ENCODE results near the gene TENT5C.

TENT5C gene

DNA sequence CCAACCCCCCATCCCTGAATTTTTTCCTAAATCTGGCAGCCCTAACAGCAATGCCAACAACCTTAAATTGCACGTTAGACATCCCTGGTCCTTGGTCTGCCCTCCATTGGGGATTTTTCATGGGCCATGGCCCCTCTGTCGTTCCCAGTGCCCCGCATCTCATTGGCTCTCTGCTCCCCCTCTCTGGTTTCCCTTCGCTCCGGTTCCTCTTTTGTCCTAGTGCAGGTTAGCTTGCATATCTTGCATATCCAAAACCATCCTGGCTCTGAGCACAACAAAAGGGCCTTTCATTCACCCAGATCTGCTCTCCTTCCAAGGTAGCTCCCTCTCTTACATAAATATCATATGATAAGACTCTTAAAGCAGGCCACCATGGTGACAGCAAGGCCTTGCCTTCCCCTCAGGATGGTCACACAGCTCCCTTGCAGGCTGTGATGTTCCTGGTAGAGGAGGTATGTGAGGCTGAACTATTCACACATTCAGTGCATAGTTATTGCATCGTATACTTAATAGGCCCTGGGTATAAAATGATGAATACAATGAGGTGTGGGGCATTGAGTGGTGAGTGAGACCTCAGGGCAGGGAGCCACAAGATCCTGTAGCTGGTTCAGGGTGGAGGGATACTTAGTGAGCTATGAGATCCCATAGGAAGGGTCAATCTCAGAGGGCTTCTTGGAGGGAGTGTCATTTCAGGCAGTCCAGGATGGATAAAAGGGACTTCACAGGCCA lies 45.2 kb downstream of the TENT5C start:
- Histone ChIP-seq H3K4me3 (replicated peaks; ENCODE audit: low read depth, low read length) (no peak overlapping the region), H3K27me3 (replicated peaks; ENCODE audit: control insufficient read depth, insufficient read depth, low read length) (no peaks in the 10 kb centered on the region; the same call in 1 of the 2 replicates), H3K36me3 (ENCODE audit: control insufficient read depth, insufficient read depth, low read length) (no peaks in the 10 kb centered on the region)
- no peak for DNase-seq (ENCODE audit: extremely low read depth, insufficient read length)
- TF ChIP-seq CTCF (IDR thresholded peaks at IDR 0.05; ENCODE audit: insufficient read depth, low read length, poor library complexity, severe bottlenecking) = no peak

GRCh38 chr1:117651616-117652015 lies 45.8 kb downstream of the TENT5C start:
- H3K4me3 ChIP-seq (replicated peaks; ENCODE audit: low read depth, low read length) = no peak overlapping the region
- H3K27me3 ChIP-seq (replicated peaks; ENCODE audit: control insufficient read depth, insufficient read depth, low read length) = no peaks in the 10 kb centered on the region; the same call in 1 of the 2 replicates
- no peak for DNase-seq (ENCODE audit: extremely low read depth, insufficient read length)
- no peak for TF ChIP-seq CTCF (IDR thresholded peaks at IDR 0.05; ENCODE audit: insufficient read depth, low read length, poor library complexity, severe bottlenecking)
- H3K36me3 ChIP-seq (ENCODE audit: control insufficient read depth, insufficient read depth, low read length) = no peaks in the 10 kb centered on the region

DNA sequence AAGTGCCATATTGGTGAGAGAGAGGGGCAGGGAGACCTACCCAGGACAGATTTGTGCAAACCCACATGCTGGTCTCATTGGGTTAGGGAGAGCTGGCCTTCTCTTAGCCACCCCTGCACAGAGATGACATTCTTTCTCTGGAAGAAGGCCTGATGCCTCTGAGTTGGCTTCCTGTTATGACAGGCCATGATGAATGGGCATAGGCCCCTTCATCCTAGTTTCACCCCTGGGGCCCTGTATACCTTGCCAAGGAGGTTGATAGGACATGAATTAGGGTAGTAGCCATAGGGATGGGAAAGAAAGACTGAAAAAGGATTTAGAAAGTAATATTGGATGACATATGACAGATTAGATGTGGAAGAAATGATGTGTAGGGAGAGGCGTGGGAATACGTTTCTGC lies 46.6 kb downstream of the TENT5C start:
- no peak for TF ChIP-seq CTCF (IDR thresholded peaks at IDR 0.05; ENCODE audit: insufficient read depth, low read length, poor library complexity, severe bottlenecking)
- DNase-seq (ENCODE audit: extremely low read depth, insufficient read length) = no peak
- H3K36me3 ChIP-seq (ENCODE audit: control insufficient read depth, insufficient read depth, low read length) = no peaks in the 10 kb centered on the region

DNA sequence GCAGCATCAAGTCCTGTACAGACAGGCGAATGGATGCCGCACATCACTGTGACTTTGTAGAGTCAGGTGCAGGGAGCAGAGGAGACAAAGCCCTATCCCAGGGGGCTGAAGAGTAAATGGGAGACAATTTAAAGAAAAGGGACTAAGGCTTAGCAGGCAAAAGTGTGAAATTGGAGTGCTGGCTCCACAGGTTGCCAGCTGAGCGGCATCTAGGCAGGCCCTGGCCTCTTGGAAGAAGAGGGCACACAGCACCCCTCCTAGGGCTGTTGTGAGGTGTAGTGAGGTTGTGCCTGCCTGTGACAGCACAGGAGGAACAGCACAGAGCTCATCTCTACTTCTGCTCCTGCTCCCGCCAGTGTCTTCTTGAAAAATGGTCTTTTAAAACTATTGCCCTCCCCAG lies 47.3 kb downstream of the TENT5C start:
- no peak for TF ChIP-seq CTCF (IDR thresholded peaks at IDR 0.05; ENCODE audit: insufficient read depth, low read length, poor library complexity, severe bottlenecking)
- no peak for DNase-seq (ENCODE audit: extremely low read depth, insufficient read length)
- no peak overlapping the region for H3K4me3 ChIP-seq (replicated peaks; ENCODE audit: low read depth, low read length)
- no peaks in the 10 kb centered on the region; the same call in 1 of the 2 replicates for H3K27me3 ChIP-seq (replicated peaks; ENCODE audit: control insufficient read depth, insufficient read depth, low read length)
- H3K36me3 ChIP-seq (ENCODE audit: control insufficient read depth, insufficient read depth, low read length) = no peaks in the 10 kb centered on the region

More for the DNA sequence above, 46.6 kb downstream of the TENT5C start:
- H3K4me3 ChIP-seq (replicated peaks; ENCODE audit: low read depth, low read length) = no peak overlapping the region
- H3K27me3 ChIP-seq (replicated peaks; ENCODE audit: control insufficient read depth, insufficient read depth, low read length) = no peaks in the 10 kb centered on the region; the same call in 1 of the 2 replicates

DNA sequence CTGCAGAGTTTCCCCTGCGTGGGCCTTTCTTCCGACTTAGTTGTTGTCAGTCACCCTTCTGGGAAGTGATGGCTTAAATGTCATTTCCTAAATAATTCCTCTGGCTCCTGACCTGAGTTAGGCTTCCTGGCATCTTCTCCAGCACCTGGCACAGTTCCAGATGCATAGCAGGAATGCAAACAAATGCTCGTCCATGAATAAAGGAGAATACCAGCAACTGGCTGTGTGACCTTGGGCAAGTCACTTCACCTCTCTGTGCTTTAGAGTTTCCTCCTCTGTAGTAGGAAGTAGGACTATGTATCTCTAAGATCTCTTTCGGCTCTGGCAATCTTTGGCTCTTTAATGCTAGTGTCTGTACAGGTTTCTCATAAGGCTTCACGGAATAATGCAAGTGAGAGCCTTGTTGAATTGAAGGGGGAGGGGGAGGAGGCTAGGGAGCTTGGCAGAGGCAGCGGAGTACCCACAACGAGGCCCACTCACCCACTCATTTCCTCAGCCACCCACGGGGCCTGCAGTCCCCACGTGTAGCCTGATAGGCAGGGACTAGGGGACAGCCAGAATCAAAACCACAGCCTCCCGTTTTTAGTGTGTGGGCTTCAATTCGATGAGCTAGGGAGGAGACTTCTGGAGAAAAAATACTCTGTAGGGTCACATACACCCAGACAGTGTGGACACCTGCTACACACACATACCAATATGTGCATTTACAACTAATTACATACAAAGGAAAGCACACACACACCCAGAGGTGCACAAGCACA lies 48.1 kb downstream of the TENT5C start:
- H3K27me3 ChIP-seq (replicated peaks; ENCODE audit: control insufficient read depth, insufficient read depth, low read length) = no peaks in the 10 kb centered on the region; the same call in 1 of the 2 replicates
- H3K4me3 ChIP-seq (replicated peaks; ENCODE audit: low read depth, low read length) = no peak overlapping the region
- TF ChIP-seq CTCF (IDR thresholded peaks at IDR 0.05; ENCODE audit: insufficient read depth, low read length, poor library complexity, severe bottlenecking) = no peak
- DNase-seq (ENCODE audit: extremely low read depth, insufficient read length) = peak; percentile 59
- H3K36me3 ChIP-seq (ENCODE audit: control insufficient read depth, insufficient read depth, low read length) = no peaks in the 10 kb centered on the region
